Cardiac muscle cell (in vitro differentiated cells and primary cell): ENCODE data around the gene B3GALT5. TPM values are rescaled to one million over a fixed set of nuclear protein-coding genes. Genes with fewer than 3 reads are reported as not detected.

Experiments
- DNase-seq, 2 donors: peaks; one replicate each; pipeline versions ENCODE4 v3.0.0 to v3.0.0-alpha.2; 2010 to 2017; ENCODE audit warnings: low read depth in 1 of 2, low spot score in 1 of 2
- H3K27ac ChIP-seq: fragments of 200-600 bp; sonication (generic); 2 replicates; pipeline ENCODE4 v1.5.1; 2016
- H3K27me3 ChIP-seq: fragments of 200-600 bp; sonication (generic); 2 replicates; pipeline ENCODE4 v1.6.0; 2016; ENCODE audit warnings: control low read depth
- H3K36me3 ChIP-seq: fragments of 200-600 bp; sonication (generic); 2 replicates; pipeline ENCODE4 v1.5.1; 2016; ENCODE audit warnings: control low read depth
- H3K4me1 ChIP-seq: fragments of 200-600 bp; sonication (generic); 2 replicates; pipeline ENCODE4 v1.8.1; 2017; ENCODE audit warnings: low read depth, mild to moderate bottlenecking, mixed run types
- H3K4me3 ChIP-seq: fragments of 200-600 bp; sonication (generic); 2 replicates; pipeline ENCODE4 v1.5.1; 2016; ENCODE audit warnings: mild to moderate bottlenecking
- H3K9me3 ChIP-seq: fragments of 200-600 bp; sonication (generic); 2 replicates; pipeline ENCODE4 v1.5.1; 2017; ENCODE audit warnings: low read depth, mild to moderate bottlenecking, control low read depth
- polyA plus RNA-seq: library from polyadenylated mRNA; unstranded; fragments of >200 nt; fragmentation: Nextera tagmentation; extraction: Ambion mirVana; gene quantifications from 2 replicates; pipeline ENCODE4 v1.2.1, GENCODE V29; 2016
- total RNA-seq: library from RNA; depleted of rRNA; stranded (reverse); fragments of >200 nt; gene quantifications from 2 replicates; pipeline ENCODE4 v1.2.3, GENCODE V29; 2016
- TF ChIP-seq, protein P1 (sequence below): IDR thresholded peaks from 2 replicates; pipeline ENCODE4 v1.5.1; 2012; ENCODE audit warnings: low read depth, mild to moderate bottlenecking, low read length

The B3GALT5 gene
- total and polyA plus RNA-seq, 2 experiments from 2014 or later, result 1.1 to 1.4 TPM

DNA sequence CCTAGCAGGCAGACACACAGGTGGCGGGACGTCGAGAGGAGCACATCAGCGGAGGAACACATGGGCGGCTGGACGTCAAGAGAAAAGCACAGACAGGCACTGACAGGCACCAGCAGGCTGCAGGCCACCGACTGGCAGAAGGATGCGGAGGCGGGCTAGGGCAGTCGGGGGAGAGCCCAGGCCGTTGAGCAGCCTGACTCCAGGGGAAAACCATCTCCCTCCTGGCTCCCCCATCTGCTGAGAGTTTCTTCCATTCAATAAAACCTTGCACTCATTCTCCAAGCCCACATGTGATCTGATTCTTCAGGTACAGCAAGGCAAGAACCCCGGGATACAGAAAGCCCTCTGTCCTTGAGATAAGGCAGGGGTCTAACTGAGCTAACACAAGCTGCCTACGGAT is 25.5 kb downstream of the B3GALT5 start:
- Histone ChIP-seq H3K4me3 (no peak overlapping the region), H3K4me1 (no peaks in the 10 kb centered on the region), H3K27ac (no peak overlapping the region), H3K9me3 (no peaks in the 10 kb centered on the region), H3K27me3 (no peaks in the 10 kb centered on the region), H3K36me3 (no peaks in the 10 kb centered on the region)
- TF ChIP-seq, protein P1, sequence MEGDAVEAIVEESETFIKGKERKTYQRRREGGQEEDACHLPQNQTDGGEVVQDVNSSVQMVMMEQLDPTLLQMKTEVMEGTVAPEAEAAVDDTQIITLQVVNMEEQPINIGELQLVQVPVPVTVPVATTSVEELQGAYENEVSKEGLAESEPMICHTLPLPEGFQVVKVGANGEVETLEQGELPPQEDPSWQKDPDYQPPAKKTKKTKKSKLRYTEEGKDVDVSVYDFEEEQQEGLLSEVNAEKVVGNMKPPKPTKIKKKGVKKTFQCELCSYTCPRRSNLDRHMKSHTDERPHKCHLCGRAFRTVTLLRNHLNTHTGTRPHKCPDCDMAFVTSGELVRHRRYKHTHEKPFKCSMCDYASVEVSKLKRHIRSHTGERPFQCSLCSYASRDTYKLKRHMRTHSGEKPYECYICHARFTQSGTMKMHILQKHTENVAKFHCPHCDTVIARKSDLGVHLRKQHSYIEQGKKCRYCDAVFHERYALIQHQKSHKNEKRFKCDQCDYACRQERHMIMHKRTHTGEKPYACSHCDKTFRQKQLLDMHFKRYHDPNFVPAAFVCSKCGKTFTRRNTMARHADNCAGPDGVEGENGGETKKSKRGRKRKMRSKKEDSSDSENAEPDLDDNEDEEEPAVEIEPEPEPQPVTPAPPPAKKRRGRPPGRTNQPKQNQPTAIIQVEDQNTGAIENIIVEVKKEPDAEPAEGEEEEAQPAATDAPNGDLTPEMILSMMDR, result no peak
- DNase-seq, result no peak

DNA sequence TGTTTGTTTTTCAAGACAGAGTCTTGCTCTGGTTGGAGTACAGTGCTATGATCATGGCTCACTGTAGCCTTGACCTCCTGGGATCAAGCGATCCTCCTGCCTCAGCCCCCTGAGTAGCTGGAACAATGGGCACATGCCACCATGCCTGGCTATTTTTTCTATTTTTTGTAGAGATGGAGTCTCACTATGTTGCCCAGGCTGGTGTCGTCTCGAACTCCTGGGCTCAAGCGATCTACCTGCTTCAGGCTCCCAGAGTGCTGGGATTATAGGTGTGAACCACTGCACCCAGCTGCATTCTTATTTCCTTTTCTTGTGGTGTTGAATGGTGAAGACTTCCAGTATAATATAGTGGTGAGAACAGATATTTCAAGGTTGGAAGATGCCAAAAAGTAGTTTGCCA is 28.0 kb downstream of the B3GALT5 start:
- TF ChIP-seq, protein P1, result no peak
- no peak for DNase-seq
- H3K27me3 ChIP-seq, result no peaks in the 10 kb centered on the region
- H3K9me3 ChIP-seq, result no peaks in the 10 kb centered on the region
- no peaks in the 10 kb centered on the region for H3K4me1 ChIP-seq
- no peak overlapping the region for H3K4me3 ChIP-seq
- H3K36me3 ChIP-seq, result no peaks in the 10 kb centered on the region
- H3K27ac ChIP-seq, result no peak overlapping the region

DNA sequence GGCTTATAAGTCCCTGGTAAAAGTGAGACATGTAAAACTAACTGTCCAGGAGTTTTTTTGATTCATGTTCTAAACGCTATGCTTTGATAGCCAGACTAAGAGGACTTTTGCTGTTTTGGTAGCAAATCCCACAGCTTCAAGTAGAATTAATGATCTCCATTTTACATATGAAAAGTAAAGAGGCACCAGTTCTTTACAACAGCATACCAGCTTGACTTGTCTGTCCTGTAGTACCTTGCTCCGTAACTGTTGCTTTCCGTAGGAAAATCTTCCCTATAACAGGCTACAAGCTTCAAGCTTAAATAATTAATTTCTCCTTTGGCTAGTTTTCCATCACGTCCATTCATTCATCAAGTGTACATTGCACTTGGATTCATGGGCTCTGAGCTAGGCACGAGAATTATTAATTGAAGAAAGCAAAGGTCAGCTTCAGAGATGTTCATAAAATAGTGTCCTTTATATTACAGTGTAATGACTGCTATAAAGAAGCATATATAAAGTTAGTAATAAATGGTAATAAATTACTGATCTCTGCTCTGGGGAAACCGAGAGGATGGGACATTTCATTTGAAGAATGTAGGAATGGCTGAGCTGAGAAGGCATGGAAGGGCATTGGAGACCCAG is 29.2 kb downstream of the B3GALT5 start:
- TF ChIP-seq, protein P1, result no peak
- DNase-seq, result no peak
- no peaks in the 10 kb centered on the region for H3K36me3 ChIP-seq
- H3K4me1 ChIP-seq, result no peaks in the 10 kb centered on the region
- no peaks in the 10 kb centered on the region for H3K27me3 ChIP-seq
- no peak overlapping the region for H3K4me3 ChIP-seq
- H3K27ac ChIP-seq, result no peak overlapping the region
- H3K9me3 ChIP-seq, result no peaks in the 10 kb centered on the region

DNA sequence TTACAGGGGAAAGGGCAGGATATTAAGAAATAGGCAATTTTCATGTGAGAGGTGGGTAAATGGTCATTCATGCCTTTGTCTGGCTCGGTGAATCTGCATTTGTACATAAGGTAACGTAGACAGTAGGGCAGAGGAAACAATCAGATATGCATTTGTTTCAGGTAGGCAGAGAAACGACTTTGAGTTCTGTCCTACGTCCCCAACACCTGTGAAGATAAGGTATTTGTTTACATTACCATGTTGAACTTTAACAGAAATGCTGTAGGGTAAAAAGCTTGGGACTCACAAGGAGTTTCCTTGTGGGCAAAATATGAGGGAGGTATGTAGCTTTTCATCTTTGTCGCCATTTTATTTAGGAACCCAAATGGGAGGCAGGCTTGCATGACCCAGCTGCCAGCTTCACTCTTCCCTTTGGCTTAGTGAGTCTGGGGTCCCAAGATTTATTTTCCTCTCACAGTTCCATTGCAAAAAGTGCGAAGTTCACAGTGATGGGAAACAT is 31.4 kb downstream of the B3GALT5 start:
- TF ChIP-seq, protein P1, result no peak
- H3K36me3 ChIP-seq, result no peaks in the 10 kb centered on the region
- H3K27me3 ChIP-seq, result no peaks in the 10 kb centered on the region
- H3K4me1 ChIP-seq, result no peaks in the 10 kb centered on the region
- DNase-seq, result no peak
- no peaks in the 10 kb centered on the region for H3K9me3 ChIP-seq
- H3K27ac ChIP-seq, result no peak overlapping the region
- no peak overlapping the region for H3K4me3 ChIP-seq

DNA sequence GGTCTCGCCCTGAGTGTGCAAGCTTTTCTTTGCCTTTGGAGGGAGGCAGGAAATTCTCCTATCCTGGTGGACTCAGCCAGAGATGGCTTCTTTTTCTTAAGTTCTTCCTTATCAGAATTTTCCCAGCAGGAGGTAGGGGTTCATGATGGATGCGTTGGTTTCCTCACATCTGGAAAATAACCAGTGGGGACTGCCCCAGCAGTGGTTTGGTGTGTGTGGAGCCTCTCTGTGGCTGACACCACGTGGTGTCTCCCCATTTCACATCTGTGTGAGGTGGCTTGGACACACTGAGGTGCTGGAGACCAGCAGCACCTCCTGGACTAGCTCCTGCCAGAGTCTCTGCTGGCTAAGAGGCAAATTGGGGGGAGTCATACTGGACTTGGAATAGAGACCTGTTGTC is 32.6 kb downstream of the B3GALT5 start:
- H3K27me3 ChIP-seq, result no peaks in the 10 kb centered on the region
- H3K9me3 ChIP-seq, result no peaks in the 10 kb centered on the region
- no peak overlapping the region for H3K4me3 ChIP-seq
- no peak for DNase-seq
- TF ChIP-seq, protein P1, result no peak
- no peaks in the 10 kb centered on the region for H3K4me1 ChIP-seq
- no peaks in the 10 kb centered on the region for H3K36me3 ChIP-seq
- H3K27ac ChIP-seq, result no peak overlapping the region
